Activated CD4-positive, alpha-beta T cell treated with anti-CD3 and anti-CD28 coated beads, Interleukin-2, amount 50 U/mL, for 24 hours (primary cell): ENCODE data around the gene DDX55.
A peak's percentile ranks its signal among the peaks of the same experiment; 100 is the strongest.

Source experiments
- DNase-seq, 2 donors: peaks; one replicate each; pipeline ENCODE4 v3.0.0-alpha.2; 2020; ENCODE audit warnings: low read depth in 1 of 2, low spot score in 1 of 2

The DDX55 gene

GRCh38 chr12:123608182-123608581 lies 6.3 kb downstream of the DDX55 start:
- no peak for DNase-seq

DNA sequence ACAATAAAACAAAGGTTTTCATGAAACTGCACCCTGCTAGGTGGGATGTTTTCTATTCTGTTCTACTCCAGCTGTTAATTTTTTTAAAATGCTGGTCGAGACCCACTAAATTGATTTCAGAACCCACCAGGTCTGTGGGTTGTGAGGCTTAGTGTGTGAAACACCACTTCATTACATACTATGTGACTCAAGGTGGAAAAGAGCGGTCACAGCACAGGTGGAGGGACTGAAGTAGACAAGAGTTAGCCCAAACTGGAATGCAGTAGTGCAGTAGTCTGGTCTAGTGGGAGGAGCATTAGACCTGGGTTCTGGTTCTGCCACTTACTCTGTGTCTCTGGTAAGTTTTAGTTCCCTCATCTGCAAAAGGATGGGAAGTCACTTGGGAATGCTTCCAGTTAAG lies 12.2 kb downstream of the DDX55 start:
- DNase-seq, result no peak

GRCh38 chr12:123614531-123614930 lies 12.6 kb downstream of the DDX55 start:
- DNase-seq, result no peak

DNA sequence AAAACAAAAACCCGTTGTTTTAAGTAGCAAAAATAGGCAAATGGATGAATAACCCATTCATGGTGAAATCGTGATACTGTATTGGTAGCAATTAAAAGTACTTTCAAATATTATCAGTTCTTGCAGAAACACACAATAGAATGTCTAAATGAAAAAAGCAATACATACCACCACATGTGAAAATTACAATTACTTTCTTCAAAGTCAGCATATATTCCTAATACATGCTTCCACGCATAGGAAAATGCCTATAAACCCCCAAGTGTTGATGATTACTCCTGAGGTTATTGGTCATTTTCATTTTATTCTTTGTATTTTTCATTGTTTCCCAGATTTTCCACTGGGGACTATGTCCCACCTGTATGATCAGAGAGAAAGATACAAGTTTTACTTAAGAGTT lies 15.2 kb downstream of the DDX55 start:
- DNase-seq, result no peak

- no peak for DNase-seq
Observed at GRCh38 chr12:123617580-123617979, 15.7 kb downstream of the DDX55 start.

DNA sequence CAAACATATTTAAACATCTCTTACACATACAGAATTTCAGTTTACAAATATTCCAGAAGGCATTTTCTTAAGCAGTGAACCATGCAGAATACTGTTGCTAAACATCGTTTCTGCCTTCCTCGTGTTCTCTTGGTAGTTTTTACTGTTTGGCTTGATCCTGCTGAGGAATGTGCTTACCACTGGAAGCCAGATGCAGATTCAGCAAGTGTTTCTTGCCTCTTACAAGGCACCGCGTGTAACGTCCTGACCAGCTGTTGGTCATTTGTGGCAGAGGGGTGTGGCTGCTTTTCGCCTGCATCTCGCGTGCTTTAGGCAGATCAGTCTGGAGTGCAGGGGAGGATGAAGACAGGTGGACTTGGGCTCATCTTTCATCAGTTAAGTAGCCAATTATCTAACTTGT lies 19.2 kb downstream of the DDX55 start:
- DNase-seq, result no peak

DNA sequence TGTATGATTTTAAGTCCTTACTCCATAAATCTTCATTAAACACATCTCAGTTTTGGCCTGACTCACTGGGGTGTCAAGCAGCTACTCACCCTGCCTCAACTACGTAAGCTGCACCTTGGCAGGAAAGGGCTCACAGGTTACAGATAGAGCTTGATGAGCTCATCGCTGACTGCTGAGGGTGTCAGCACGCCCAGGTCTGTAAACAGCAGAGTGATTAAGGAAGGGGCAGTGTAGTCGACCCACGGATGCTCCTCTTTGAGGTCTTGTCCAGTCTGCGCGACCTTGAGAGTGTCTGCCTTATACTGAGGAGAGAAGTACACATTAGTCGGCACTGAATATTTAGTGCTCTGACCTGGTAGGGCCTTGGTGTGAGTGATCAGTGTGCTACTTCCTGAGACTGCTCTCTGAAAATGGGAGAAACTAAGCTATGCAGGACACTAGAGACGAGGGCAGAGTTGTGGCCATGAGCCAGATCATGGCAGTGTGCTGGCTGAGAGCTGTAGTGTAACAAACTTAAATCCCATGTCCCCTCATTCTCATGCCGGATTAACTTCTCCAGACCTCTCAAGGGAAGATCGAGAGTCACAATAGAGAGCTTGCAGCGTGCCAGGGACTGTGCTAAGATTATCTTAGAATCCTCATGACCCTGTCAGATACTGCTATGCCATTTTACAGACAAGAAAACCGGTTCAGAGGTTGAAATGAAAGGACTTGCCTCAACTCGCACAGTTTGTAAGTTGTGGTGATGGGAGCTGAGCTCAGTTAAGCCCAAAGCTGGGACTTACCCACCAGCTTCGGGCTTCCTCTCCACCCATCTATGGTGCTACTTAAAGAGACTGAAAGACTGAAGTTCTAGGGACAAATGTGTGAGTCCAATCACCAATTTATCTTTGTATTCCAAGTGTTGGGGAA lies 20.0 kb downstream of the DDX55 start:
- no peak for DNase-seq

GRCh38 chr12:123633379-123634141 lies 31.7 kb downstream of the DDX55 start, which contains the start of the genes EIF2B1 and GTF2H3:
TSS of gene EIF2B1 (minus strand) at chr12:123633686. CDS start at chr12:123633557, 129 bp downstream.
TSS of gene GTF2H3 (plus strand) at chr12:123633829. CDS start at chr12:123633860, 31 bp downstream.
- peak; percentile 94 to 96 for DNase-seq

DNA sequence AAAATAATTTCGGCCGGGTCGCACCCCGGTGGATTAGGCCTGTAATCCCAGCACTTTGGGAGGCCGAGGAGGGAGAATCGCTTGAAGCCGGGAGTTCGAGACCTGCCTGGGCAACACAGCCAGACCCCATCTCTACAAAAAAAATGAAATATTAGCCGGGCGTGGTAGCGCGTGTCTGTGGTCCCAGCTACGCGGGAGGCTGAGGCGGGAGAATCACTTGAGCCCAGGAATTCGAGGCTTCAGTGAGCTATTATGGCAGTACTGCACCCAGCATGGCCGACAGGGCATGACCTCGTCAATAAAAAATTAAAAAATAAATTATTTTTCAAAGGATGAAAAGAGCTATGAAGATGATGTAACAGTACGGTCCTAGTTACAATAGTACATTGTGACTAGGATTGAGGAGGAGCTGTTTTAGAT lies 32.3 kb downstream of the DDX55 start:
- no peak for DNase-seq

DNA sequence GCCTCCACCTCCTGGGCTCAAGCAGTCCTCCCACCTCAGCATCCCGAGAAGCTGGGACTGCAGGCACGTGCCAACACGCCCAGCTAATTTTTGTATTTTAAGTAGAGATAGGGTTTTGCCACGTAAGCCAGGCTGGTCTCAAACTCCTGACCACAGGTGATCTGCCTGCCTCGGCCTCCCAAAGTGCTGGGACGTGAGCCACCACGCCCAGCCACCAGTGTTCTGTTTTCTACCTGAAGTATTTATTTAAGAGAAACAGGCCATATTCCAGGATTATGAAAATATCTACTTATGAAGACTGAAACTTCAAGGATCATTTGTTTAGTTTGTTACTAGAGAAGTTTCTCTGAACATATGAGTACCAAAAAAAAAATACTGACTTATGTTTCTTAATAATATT lies 42.0 kb downstream of the DDX55 start:
- DNase-seq, result no peak

- no peak for DNase-seq
Observed at GRCh38 chr12:123645380-123645779, 43.5 kb downstream of the DDX55 start.

DNA sequence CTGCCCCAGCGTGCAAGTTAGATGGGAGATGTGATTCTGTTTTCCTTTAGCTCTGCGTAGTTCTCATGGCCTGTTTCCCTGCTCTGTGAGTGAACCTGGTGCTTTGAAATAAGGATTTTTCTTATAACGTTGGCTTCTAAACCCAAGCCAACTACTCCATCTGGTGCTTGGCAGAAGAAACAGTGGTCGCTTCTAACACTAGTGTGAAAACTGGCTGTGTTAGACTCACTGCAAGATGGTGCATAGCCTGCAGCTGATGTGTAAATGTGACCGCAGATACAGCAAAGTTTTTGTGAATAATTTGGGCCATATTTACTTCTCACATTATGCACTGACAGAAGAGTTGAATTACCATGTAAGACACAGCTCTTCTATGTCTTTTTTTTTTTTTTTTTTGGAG lies 44.0 kb downstream of the DDX55 start:
- DNase-seq, result no peak

DNA sequence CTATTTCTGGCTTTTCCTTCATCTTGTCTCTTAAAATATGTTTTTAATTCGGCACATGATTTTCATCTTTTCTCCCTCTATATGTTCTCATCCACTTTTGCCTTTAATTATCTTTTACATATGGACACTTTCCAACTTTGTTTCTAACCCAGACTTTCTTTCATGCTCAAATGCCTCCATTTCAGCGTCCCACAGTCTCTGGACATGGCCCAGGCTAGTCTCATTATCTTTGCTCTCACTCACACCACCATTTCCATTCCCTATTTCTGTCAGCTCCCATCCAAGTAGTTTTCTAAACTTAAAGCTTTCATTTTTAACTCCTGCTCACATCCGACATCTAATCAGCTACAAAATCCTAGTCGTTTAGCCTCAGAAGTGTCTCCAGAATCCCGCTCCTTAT lies 46.5 kb downstream of the DDX55 start:
- no peak for DNase-seq

DNA sequence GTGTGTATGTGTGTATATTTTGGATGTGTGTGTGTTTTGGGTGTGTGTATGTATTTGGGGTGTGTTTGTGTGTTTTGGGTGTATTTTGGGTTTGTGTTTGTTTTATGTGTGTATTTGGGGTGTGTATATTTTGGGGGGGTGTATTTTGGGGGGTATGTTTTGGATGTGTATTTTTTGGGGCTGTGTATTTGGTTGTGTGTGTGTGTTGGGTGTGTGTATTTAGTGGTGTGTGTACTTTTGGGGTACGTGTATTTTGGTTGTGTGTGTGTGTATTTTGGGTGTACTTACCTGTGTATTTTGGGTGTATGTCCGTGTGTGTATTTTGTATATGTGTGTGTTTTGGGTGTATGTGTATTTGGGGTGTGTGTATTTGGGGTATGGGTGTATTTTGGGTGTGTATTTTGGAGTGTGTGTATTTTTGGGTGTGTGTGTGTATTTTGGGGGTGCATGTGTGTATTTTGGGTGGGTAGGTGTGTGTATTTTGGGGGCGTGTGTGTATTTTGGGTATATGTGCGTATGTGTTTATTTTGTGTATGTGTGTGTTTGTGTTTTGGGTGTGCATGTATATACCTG lies 52.3 kb downstream of the DDX55 start:
- DNase-seq, result no peak

- DNase-seq, result no peak
Observed at GRCh38 chr12:123655420-123655819, 53.5 kb downstream of the DDX55 start.

DNA sequence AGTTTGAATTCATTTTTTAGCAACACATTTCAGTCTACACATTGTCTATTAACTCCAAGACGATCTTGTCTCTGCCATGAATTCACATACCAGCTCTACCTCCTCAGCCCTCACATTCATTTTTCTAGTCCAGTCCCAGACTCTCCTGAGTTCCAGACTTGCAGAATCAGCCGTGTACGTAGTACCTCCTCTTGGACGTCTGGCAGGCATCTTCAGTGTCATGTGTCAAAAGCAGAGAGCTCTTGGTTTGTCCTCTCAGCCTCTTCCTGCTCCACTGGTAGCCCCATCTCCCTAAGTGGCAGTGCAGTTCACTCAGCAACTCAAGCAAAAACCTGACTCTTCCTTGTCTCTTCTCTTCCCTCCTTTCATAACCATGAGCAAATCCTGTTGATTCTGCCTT lies 54.5 kb downstream of the DDX55 start:
- DNase-seq, result no peak

GRCh38 chr12:123657211-123657610 lies 55.3 kb downstream of the DDX55 start:
- no peak for DNase-seq

GRCh38 chr12:123659996-123660727 lies 58.3 kb downstream of the DDX55 start:
- no peak for DNase-seq

DNA sequence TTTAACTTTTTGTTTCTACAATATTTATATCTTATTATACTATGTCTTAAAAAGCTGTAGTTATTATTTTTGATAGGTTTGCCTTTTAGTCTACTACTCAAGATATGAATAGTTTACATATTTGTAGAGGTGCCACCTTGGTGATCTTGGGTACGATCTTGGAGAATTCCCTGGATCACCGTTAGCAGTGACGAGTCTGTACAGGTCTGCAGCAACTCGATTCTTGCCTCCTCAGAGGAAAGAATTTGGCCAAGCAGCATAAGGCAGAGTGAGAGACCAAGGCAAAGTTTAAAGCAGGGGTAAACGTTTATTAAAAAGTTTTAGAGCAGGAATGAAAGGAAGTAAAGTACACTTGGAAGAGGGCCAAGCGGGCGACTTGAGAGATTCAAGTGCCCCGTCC lies 65.9 kb downstream of the DDX55 start:
- no peak for DNase-seq
